ENCODE data around the gene RAI2.

The RAI2 gene

DNA sequence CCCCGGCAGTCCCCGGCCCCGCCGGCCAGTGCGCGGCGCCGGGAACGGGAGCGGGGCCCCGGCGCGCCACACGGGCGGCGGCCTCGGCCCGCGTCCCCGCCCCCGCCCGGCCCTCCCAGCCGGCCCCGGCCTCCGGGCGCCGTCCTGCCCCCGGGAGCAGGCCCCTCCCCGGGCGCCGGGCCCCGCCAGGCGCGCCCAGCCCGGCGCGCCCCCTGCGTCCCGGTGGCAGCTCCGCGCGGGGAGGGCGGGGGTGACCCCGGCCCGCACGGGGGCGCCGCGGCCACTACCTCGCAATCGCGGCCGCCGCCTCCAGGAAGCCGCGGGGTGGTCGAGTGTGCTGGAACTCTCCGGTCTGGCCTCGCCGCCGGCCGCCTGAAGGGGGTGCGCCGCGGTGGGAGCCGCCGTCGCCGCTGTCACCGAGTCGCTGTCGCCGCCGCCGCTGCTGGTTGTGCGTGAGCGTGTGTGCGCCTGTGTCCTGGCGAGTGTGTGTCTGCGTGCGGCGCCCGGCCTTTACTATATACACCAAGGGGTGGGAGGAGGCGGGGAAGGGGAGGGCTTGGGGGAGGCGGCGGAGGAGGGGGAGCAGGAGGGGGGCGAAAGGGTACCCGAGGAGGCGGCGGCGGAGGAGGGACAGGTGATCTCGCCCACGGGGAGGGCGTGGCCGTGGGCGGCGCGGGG, at the start of gene RAI2:
TSS of gene RAI2 (minus strand) at position 488 of the 678 bp plus-strand sequence. CDS start 59,288 bp downstream, outside the sequence.
- DNase-seq (ENCODE audit: low read depth), result no peak

DNA sequence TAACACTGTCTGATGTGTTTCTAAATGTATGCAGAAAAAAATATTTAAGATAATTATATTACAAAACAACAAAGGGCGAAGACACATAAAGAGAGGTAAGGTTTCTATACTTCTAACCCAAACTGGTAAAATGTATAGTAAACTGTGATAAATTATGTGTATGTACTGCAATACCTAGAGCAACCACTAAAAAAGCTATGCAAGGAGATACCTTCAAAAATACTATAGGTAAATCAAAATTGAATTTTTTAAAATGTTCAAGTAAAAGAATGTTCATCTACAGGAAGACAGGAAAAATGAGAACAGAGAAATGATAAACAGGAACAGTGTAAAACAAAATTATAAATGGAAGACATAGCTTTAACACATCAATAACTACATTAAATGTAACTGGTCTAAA, 27.3 kb upstream of the RAI2 start:
- DNase-seq (ENCODE audit: low read depth), result no peak

DNA sequence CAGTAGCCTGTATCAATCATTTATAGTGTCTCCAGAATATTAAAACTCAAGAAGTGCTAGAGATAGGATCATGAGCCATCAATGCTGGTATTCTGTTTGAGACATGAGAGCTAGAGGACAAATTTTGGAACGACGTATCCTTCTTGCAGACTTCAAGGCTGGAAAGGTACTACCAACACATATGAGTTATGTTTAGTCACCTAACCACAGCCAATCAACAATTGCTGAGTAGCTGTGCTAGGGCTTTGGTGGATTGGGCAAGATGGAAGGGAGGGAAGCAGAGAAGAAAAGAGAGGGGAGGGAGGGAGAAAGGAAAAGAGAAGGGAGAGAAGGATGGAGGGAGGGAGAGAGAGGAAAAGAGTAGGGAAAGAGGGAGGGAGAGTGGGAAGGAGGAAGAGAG, 21.6 kb upstream of the RAI2 start:
- DNase-seq (ENCODE audit: low read depth), result no peak

DNA sequence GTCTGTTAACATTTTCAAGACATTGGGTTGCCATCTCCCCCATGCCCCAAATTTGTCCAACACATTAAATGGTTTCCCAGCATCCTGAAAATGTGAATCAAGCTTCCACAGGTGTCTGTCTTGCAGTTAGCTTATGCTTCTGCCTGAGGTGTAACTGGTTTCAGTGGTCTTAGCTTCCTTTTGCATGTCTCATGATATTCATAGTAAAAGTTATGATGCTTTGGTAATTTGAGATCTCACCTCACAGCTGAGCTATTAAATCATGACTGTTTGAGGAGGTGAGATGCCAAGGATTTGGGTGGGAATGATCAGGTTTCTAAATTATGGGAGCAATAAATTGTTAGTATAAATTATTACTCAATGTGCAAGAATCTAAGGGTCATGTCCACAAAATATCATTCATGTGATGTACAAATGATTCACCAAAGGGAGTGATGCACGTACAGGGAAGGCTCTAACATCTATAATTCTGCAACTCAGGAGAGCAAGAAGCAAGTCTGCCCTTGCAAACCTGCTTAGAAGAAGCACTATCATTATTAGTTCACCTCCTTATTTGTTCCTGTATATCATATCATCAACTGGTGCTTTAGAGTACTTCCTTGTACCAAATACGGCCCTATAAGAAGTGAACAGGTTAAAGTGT, 17.1 kb upstream of the RAI2 start:
- DNase-seq (ENCODE audit: low read depth), result no peak

DNA sequence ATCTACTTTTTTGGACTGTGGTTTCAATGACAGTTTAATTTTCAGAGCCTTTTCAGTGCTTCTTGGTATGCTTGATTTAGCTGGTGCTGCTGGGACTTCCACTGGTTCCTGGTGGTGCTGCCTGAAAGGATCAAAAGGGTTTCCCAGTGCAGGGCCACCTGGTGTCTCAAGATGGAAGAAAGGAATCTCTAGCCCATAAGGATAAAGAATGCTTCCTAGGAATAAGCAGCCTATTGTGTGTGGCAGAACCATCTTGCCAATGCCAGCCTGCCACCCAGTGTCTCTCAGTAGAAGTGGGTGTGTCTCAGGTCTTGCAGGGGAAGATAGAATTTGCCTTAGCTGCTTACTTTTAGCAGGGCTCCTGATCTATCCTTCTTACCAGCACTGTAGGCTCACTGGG, 15.0 kb upstream of the RAI2 start:
- no peak for DNase-seq (ENCODE audit: low read depth)

DNA sequence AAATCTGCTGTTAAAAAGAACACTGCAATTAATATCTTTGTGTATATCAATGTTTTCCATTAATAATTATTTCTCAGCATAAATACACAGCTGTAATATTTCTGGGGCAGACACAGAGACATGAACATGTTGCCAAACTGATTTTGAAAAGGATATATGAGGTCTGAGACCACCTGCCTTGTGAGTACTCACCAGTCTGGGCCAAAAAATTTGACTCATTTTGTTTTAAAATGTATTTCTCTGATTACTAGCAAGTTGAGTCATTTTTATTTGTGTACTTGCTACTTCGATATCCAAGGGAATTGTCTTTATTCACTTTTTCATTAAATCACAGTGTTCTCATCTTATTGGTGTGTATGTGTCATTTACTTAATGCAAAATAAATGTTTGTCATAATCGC, 8.5 kb upstream of the RAI2 start:
- no peak for DNase-seq (ENCODE audit: low read depth)

DNA sequence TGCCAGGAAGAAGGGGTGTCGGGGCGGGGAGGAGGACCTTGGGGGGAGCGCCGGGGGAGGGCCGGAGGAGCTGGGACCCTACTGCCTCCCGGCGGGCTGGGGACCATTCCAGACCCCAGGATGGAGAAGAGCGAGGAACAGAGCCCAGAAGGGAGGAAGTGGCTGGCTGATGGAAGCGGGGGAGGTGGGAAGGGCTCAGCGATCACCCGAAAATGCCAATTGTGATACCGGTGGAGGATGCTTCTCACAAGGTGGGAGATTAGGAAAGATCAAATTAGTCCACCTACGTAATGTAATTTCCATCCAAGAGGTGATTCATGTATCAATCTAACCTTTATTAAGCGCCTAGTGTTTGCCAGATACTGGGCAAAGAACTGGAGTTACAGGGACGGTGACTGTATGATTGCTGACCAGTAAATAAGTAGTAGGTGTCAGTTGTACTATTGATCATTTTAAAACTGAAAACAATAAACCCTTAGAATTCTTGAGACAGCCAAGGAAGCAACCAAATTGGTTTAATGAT, 452 bp upstream of the RAI2 start:
- DNase-seq (ENCODE audit: low read depth), result no peak

DNA sequence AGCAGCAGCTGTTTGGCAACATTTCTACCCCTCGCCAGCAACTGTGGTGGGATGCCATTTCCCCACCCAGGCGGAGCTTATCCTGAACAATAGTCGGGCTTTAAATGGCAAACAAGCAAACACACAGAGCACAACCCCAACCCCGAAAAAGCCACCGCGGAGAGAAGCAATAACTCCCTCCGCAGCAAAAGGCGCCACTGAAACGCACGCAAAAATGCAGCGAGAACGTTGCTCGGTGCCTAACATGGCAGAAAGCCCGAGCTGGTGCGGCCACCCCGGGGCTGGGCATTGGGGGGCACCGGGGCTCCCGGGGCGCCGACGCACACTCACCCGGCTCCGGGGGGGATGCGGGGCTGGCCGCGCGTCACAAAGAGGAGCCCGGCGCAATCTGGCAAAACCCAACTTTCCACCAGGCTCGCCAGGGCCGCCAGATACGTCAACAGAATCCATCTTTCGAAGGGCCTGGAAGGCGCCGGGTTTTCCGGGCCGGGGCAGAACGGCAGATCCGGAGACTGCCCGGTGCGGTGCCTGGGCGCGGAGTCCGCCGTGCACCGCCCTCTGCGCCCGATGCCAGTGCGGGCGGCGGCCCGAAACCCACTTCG, 818 bp downstream of the RAI2 start:
- no peak for DNase-seq (ENCODE audit: low read depth)

DNA sequence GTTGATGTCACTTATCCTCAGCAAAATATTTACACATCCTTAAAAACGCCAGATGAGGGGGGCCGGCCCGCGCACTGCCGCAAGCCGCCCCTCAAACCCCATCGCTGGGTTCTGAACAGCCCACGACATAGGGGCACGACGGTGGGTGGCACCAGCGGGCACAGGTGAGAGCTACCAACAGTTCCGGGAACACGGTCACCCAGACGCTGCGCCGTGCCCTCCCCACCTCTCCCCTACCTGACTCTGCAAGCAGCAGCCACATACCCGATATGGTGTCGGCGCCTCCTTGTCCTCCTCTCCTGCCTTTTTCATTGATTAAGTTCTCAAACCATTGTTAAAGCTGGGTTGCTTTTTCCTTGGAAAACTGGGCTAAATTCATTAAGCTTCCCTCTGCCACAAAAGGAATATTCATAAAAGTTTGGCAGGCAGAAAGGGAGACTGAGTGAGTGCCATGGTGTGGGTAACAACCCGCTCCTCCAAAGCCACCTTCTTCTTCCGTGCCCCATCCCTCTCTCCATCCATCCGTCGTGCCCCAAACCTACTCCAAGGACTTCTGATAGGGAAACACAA, 1.4 kb downstream of the RAI2 start:
- no peak for DNase-seq (ENCODE audit: low read depth)

DNA sequence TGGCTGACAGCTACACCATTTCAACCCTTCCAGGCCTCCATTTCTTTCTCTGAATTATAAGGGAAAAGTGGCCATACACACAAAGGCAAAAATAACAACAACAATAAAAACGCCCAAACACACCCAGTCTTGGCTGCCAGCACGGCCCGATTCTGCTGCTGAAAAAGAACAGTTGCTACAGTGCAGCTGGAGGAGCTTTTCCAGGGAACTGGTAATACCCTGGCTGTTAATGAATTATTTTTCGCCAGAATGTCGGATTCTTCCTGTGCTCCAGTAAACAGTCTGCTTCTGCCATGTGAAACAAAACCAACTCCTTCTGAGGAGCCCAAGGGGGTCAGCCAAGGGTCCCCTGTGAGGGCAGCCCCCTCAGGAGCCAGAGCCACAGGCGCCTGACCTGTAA, 6.6 kb downstream of the RAI2 start:
- DNase-seq (ENCODE audit: low read depth), result no peak

DNA sequence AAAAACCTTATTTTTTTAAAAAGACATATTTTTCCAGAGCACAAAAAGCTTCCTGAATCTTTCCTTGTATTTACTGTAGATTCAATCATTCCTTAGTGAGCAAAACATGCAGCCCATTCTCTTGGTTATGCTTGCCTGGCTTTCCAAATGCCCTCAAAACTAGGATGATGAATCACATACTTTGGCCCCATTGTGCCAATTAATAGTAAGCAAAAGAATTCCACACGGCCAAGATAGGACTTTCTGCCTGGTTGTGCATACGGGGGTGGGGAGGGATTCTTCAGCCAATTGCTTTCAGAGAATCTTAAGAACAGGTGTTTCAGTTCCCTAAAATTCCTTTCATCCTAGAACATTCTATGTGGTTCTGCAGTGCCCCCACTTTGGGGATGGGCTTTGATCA, 7.0 kb downstream of the RAI2 start:
- no peak for DNase-seq (ENCODE audit: low read depth)

DNA sequence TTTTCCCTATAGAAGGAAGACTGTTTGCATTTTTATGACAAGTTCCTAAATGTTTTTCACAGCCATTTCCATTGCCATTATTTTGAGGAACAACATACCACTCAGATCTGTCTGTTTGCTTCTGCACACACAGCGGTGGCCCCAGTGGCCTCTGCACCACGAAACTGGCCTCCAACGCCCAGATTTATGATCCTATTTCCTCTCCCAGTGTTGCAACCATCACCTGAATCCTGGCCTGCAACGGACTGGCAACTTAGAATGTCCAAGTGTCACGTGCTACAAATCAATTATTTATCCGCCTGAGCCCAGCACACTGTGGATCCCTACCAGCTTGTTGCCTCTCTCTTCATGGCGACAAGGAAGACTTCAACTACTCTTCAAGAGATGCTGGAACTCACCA, 9.2 kb downstream of the RAI2 start:
- no peak for DNase-seq (ENCODE audit: low read depth)

DNA sequence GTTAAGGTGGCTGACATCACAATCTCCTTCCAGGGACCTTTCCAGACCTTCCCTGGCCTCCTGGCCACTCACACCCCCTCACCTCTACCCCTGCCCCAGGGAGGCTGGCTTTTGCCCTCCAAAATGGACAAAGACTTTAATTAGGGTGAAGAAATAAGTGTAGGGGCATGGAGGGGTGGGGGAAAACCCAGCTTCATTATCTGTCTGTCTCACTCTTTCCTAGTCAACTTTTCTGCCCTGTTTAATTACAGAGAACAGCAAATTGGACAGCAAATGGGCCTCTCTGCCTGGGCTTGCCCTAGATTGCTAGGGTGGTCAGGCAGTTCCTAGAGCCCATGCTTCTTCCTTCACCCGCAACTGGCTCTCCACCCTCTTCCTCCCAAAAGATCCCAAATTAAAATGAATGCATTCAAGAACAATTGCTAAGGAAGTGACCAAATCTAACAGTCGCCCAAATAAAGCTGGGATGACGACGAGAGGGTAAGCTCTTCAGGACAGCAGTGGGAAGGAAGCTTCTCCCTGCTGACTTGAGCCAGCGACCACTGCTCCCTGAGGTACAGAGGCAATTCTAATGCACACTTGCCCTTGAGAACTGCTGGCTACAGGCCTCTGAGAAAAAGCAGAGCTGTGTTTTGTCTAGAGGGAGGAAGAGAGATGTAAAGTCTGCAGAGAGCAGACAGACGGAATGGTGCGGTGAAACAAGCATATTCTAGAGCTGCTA, 12.4 kb downstream of the RAI2 start:
- DNase-seq (ENCODE audit: low read depth), result no peak

DNA sequence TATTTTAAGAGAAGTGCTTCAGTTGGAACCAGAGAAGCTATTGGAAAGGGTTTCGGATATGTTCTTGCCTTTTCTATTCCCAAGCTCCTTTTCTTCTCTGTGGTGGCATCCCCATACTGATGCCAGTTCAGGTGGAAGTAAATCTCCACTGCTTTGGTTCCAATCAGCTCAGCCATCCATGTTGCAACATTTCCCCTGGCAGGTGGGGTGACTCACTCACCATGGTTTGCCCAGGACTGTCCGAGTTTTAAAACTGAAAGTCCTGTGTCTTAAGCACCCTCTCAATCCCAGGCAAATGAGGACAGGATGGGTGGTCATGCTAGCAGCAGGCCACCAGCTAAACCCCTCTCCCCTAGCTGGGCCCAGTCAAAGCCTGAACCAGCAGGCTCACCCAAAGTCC, 15.1 kb downstream of the RAI2 start:
- DNase-seq (ENCODE audit: low read depth), result no peak

DNA sequence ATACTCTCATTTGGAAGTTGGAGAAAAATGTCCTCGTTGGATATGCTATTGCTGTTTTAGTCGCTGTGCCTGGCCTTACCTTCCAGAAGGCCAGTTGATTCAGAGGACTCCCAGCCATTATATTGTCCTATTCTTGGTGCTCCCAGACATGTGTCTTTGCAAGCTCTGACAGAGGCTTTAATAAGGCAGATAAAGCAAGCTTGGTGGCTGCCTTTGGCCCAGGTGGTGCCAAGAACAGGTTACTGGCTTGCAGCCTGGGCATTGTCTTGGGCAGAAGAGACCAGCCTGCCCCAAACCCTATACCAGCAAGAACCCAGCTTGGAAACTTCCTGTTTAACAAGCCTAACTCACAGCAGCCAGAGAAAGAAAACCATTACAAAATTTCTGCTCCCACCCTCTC, 16.9 kb downstream of the RAI2 start:
- DNase-seq (ENCODE audit: low read depth), result no peak

DNA sequence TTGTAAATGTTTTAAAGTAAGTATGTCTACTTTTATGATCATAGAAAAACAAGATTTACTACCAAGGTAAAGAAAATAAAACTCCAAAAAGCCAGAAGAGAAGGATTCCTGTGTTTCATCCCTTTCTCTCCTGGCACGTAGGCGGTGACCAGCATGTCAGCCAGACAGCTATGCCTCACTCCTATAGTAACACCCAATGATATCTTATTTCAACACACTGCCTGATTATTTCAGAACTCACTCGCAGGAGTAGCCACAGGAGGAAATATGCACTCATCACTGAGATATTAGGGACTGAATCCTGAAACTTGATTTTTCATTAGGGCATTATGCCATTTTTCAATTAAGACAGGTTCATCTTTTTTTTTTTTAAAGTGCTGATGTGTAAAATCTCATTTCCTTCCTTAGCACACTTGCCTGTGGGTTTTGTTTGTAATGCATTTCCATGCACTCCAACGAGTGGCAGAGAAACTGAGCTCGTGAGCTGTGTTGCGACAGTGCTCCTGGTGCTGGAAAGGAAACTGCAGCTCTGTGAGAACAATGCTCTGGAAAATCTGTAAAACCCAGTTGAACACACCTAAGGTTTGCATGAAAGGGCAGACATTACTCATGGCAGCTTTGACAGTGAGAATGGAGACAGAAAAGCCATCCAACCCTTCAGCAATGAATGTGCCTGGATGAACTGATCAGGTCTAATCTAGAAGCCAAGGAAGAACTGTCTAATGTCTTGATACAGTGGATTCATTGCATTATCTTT, 18.2 kb downstream of the RAI2 start:
- no peak for DNase-seq (ENCODE audit: low read depth)

DNA sequence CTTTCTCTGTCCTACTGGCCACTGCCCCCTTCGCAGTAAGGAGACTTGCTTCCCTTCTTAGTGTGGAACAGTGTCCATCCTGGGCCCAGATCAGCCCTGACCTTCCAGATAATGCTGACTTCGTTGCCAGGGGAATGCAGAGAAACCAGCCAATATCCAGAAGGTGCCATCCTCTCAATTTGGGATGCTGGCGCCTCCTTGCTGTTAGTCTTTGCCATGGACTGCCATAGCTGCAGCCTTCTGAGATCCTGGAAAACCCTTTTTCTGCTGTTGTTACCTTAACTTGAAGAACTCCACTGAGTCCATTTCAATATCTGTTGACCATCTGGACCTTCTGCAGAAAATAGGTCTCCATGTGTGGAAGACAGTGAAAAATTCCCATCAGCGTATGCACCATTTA, 21.8 kb downstream of the RAI2 start:
- DNase-seq (ENCODE audit: low read depth), result no peak

DNA sequence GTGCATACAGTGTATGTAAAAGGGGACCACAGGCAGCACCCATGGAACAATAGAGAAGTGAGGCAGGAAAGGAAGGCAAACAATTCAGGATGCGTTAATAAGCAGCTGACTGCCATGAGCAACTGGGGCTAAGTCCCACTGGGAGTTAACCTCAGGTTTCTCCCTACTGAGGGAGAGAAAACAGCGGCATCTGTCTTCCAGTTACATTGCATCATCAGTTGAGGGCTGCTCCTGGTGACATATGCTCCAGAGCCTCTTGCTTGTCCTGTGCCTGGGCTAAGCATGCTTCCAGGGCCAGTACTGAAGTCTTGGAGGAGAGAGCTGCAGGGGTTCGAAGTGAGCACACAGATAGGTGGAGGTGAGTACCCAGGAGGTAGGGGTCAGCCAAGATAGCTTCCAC, 24.3 kb downstream of the RAI2 start:
- DNase-seq (ENCODE audit: low read depth), result no peak

DNA sequence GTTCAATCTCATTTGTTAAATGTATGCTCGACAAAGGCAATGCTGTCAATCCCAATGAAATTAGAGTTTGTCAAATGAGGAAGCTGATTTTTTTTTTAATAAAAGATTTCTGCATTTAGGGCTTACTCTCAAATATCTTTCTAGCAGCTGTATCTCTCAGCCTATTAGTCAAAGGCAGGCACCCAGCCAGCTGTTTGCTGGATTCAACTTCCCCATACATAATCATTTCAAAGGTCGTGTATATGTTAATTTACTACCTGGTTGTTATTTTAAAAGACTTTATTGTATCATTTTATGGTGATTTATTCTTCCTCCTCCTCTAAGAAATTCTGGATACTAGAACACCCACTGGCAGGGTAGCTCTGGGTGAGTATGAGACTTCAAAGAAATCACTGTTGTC, 27.1 kb downstream of the RAI2 start:
- no peak for DNase-seq (ENCODE audit: low read depth)

DNA sequence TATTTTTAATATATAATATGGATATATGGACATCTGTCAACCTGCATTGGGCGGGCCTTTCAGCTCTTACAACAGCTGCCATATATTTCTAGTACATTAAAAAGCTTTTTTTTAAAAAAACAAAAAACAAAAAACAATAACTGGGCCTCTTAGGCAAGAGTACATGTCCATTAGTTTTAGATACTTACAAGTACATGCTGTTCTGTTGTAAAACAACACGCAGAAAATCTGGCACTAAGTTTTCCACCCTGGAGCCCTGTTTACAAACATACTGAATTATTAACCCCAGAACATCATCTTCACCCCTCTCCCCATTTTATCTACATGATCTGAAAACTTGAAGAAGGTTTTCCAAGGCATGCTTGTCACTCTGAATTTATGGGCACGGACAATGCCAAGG, 29.8 kb downstream of the RAI2 start:
- DNase-seq (ENCODE audit: low read depth), result no peak

DNA sequence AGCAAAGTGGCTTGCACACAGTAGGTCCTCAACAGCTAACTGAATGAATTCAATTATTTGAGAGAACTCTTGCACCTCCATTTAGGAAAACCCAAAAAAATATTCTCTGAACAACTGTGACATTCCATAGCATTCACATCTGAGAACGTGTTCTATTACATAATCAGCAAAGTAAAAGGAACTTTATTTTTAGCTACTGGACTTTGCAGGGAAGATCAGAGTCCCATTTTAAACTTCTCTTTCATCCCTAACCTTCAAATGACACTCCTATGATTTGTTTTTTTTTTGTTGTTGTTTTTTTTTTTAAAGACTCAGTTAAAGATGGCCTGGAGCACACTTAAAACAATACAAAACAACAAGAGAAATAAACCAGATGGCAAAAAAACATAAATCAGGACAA, 30.9 kb downstream of the RAI2 start:
- no peak for DNase-seq (ENCODE audit: low read depth)

DNA sequence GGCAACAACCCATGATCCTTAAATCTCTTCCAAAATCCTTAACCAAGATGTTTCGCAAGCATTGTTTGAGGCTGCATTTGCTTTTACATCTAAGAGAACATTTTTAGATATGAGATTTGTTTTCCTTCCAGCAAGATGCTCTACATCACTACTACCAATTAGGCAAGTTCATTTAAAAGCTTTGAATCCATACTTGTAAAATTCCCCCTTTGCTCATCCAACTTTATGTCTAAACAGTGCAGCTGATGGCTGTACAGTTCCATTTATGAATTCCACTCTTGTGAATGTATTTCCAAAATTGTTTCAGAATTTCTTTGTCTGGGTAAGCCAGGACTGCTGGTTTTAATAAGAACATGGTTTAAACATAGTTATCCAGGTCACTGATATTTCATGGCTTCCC, 31.5 kb downstream of the RAI2 start:
- no peak for DNase-seq (ENCODE audit: low read depth)

All from stimulated activated CD8-positive, alpha-beta memory T cell treated with anti-CD3 and anti-CD28 coated beads, Interleukin-4, amount 100 ng/mL, for 24 hours (primary cell).